Spleen (tissue), 7 donors: ENCODE data around the gene ZMPSTE24.

ENCODE experiments used
- CTCF ChIP-seq, 11 experiments: fragments of 200-600 bp in 7 of 11; fragments of 450-650 bp in 4 of 11; sonication (generic) in 4 of 11; IDR thresholded peaks in 8 of 11; conservative IDR thresholded peaks in 3 of 11; 1 replicate in 7 of 11; 2 replicates in 4 of 11; pipeline versions ENCODE4 v1.4.0 to v1.8.0; 2016 to 2021; ENCODE audit warnings: antibody characterized with exemption in 11 of 11, inconsistent platforms in 4 of 11, mild to moderate bottlenecking in 1 of 11
- POLR2A ChIP-seq, 3 donors: fragments of 450-650 bp; IDR thresholded peaks; one replicate each; pipeline ENCODE4 v1.5.1; 2017; ENCODE audit warnings: antibody characterized with exemption in 3 of 3, mild to moderate bottlenecking in 1 of 3
- donor health status: DM: no; HTN: no; CAD: no; lungs with moderate emphysema.
- donor health status: DM: no; HTN: no; CAD: no.
- donor health status: DM: no; HTN: no; CAD: no.

DNA sequence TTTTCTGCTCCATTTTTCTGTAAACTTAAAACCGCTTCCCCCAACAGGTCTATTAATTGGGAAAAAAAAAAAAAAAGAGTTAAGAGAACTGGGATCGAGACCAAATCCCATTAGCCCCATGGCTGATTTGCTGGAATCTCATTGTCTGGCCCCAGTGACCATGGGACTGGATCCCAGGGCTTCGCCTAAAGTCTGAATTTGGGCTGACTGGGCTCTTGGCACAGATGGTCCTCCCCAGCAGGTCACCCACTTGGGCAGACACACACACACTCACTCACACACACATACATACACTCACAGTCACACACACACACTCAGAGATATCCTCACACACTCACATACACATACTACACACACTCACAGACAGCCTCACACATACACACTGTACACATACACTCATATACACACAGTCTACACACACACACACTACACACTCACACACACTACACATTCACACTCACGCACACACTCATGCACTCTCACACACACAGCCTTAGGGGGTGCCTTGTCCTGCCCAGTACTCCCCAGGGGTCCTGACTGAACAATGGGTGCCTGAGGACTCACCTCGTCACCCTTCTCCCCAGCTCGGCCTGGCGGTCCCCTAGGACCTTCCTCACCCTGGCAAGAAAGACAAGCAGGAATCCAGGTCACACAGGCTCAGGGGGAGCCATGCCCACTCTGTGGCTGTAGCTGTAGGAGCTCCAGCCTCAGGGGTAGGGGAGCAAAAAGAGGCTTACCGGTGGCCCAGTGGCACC, 51.5 kb downstream of the ZMPSTE24 start:
- TF ChIP-seq POLR2A (IDR thresholded peaks at IDR 0.05) (no peak), CTCF (IDR thresholded peaks at IDR 0.05 in 8 of 11, conservative IDR thresholded peaks at IDR 0.05 in 3 of 11) (no peak)
